Superior temporal gyrus (tissue), 1 donor: ENCODE results near the gene CLCNKA.
"Not testable (repeated sequence)": the region's sequence is repeated elsewhere in the genome, so short reads cannot be mapped to it uniquely, and the experiment has no call there.

Source experiments
- DNase-seq: peaks from one replicate; pipeline ENCODE4 v3.0.0-alpha.2; 2016; ENCODE audit errors: extremely low spot score

The CLCNKA gene

DNA sequence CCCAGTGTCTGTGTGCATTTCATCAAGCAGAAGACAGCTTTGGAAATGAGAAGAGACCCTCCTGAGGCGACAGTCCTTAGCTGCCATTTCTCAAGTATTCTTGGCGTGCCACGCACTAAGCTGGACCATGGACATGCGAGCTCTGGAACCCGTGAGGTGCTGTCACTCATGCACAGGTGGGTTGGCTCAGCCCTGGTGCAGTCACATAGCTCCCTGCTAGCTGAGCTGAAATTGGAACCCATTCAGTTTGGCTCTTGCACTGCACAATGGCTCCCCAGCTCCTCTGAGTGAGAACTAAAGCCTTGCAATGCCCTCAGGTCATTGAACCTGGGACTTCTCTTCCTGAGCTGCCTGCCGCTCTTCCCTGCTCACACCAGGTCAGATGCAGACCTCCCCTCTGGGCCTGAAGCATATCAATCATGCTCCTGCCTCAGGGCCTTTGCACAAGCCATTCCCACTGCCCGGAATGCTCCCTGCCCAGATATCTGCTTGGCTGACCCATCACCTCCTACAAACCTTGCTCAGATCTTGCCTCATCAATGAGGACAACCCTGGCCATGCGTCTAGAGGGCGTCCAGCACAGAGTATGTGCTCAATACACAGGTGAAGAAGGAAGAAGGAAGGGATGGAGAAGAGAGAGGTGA, 24.1 kb upstream of the CLCNKA start:
- DNase-seq: no peak

DNA sequence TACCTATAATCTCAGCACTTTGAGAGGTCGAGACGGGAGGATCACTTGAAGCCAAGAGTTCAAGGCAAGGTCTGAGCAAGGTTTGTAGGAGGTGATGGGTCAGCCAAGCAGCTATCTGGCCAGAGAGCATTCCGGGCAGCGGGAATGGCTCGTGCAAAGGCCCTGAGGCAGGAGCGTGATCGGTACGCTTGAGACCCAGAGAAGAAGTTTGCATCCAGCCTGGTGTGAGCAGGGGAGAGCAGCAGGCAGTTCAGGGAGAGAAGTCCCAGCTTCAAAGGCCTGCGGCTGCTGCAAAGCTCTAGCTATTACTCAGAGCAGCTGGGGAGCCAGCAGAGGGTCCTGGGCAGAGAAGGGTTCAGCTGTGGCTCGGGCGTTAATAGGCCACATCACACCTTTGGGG, 22.9 kb upstream of the CLCNKA start:
- no peak for DNase-seq

GRCh38 chr1:16001274-16001673, 20.6 kb upstream of the CLCNKA start:
- DNase-seq: not testable (repeated sequence)

DNA sequence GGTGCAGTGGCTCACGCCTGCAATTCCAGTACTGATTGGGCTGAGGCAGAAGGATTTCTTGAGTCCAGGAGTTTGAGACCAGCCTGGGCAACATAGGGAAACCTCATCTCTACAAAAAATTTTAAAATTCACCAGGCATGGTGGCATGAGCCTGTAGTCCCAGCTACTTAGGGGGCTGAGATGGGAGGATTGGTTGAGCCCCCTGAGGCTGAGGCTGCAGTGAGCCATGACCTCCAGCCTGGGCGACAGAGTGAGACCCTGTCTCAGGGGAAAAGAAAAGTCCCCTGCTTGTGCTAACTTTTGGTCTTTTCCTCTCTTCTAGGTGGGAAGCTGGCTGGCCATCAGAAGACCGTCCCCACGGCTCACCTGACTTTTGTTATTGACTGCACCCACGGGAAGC, 16.2 kb upstream of the CLCNKA start:
- no peak for DNase-seq

GRCh38 chr1:16006010-16006409, 15.8 kb upstream of the CLCNKA start:
- no peak for DNase-seq

GRCh38 chr1:16006552-16007485, 15.0 kb upstream of the CLCNKA start:
- no peak for DNase-seq

DNA sequence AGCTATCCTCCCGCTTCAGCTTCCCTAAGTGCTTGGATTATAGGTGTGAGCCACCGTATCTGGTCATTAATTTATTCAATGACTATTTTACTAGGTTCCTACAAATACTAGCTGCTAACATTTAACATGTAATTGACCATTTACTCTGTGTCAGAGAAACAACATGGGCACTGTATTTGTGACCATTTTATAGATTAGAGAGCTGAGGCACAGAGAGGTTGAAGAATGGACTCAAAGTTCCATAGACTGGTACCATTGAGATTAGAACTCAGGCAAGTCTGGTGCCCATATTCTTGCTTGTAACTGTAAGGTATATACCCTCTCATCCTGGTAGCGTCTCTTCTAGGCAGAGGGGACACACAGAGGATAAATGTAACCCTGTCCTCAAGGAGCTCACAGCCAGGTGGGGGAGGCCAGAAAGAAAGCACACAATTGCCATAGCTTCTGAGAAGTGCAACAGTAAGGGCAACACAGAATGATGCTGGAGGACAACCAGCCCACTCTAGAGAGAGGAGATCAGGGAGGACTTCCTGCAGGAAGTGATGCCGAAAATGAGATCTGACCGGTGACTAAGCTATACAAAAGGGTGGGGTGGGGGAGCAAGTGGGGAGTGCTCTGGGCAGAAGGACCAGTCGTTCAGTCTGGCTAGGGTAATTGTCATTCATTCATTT, 14.0 kb upstream of the CLCNKA start:
- DNase-seq: no peak

GRCh38 chr1:16009030-16009460, 12.8 kb upstream of the CLCNKA start:
- DNase-seq: peak; percentile 85

- DNase-seq: no peak
Observed at GRCh38 chr1:16009678-16010077, 12.2 kb upstream of the CLCNKA start.

GRCh38 chr1:16010837-16011236, 11.0 kb upstream of the CLCNKA start:
- DNase-seq: no peak

- no peak for DNase-seq
Observed at GRCh38 chr1:16011936-16012589, 9.8 kb upstream of the CLCNKA start.

- DNase-seq: no peak
Observed at GRCh38 chr1:16012590-16013219, 9.1 kb upstream of the CLCNKA start.

- DNase-seq: no peak
Observed at GRCh38 chr1:16013220-16013907, 8.5 kb upstream of the CLCNKA start.

GRCh38 chr1:16013908-16014258, 8.0 kb upstream of the CLCNKA start:
- no peak for DNase-seq

DNA sequence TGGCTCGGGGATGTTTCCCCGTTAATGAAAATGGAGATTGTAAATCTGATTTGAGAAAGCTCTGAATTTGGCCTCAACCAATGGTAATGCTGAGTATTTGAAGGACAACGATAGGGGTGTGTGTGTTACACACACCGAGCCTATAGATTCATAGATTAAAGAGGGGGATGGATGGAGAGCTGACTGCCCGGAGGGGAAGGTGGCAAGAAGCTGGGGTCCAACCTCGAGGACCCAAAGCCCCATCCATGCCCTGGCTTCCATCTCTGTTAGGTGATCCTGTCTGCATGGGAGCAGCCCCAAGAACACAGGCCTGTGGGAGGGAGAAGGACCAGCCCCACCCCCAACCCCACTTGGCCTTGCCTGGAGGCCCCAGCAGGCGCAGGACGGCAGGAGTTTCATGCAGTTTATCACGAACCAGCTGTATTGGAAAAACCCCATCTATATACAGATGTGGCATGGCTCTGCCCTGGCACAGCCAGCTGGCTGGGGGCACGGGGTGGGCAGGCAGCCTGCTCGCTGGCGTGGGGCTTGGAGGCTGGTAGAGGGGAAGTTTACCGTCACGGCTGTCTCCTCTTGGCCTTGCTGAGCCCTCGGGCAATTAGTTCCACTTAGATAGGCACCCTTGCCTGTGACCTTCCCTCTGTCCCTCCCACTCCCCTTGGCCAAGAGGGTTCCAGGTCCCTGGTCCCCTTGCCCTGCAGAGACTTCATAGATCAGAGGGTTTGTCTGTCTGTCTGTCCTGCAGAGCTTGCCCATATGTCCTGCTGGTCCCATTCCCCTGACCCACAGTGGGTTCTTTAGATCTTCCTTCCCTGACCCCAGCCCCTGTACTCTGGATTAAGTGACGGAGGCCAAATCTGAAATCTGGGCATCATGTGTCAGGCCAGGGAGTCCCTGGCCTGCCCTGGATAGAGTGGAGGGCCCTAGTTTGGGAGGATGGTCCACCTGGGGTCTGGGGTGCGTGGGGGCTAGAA, 7.0 kb upstream of the CLCNKA start:
- no peak for DNase-seq

- DNase-seq: no peak
Observed at GRCh38 chr1:16015491-16015890, 6.3 kb upstream of the CLCNKA start.

DNA sequence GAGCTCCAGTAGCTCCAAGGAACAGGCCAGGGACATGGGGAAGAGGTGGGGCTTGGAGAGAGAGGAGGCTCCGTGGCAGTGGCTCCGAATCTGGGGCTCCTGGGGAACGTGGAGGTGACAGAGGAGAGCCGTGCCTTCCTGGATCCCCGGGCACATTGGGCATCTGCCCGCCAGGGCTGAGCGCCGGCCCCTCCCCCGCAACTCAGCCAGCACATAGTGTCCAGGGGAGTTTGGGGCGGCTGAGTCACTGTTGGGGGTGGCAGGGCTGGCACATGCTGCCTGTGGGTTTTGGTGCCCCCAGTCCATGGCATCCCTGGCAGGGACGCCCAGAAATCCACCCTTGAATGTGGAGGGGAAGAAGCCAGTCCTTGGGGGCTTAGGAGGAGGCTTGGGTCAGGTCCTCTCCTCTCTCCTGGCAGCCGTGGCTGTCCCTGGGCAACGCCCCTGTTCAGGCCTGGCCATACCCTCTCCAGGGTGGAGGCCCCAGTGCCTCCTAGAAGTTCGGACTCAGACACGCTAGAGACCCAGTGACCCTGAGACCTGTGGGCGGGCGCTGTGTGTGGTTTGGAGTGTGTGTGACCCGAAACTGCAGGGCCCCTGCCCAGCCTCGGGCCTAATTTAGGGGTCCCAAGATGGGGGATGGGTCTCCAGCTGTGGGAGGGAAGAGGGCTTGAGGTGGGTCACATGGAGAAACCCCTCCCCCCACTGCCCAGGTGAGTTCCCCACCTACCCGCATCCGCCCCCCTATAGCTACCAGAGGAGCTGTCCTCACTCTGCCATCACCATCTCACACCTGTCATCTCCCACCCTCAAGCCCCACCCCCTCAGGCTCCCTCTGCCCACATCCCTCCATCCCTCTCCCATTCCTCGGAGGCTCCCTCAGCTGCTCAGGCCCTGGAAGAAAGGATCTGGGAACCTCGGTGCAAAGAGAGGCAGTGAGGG, 5.6 kb upstream of the CLCNKA start:
- DNase-seq: no peak

DNA sequence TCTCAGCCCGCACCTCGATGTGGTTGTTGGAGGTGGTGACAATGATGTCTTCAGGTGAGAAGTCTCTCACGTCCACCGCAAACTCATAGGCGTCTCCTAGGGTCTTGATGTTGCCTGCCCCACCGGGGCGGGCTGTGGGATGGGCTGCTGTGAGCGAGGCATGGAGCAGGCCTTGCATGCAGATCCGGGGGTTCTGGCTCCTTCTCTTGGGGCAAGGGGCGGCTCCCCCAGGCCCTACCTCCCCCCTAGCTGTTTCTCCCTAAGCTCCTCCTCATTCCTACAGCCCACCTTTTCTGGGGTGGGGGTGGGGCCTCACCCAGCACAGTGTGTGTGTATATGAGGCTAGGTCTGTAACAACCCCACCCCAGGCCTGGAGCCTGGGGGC, 4.8 kb upstream of the CLCNKA start:
- no peak for DNase-seq
